ENCODE results near the gene HDAC5. TPM values are rescaled to one million over a fixed set of nuclear protein-coding genes. Genes with fewer than 3 reads are reported as not detected.
A peak's percentile ranks its signal among the peaks of the same experiment; 100 is the strongest.

HDAC5 gene
- total and polyA plus RNA-seq, 2 donors from 2014 or later: 25.3 to 35.6 TPM

GRCh38 chr17:44170499-44171201, 47.2 kb upstream of the HDAC5 start, which contains the start of gene ASB16:
TSS of gene ASB16 (plus strand) at chr17:44170704. CDS start at chr17:44170790, 86 bp downstream.
- no peaks in the 10 kb centered on the region for H3K36me3 ChIP-seq (ENCODE audit: control insufficient read depth in 2 of 3, insufficient read depth in 3 of 3, low read length in 3 of 3)
- H3K9me3 ChIP-seq (ENCODE audit: control insufficient read depth in 2 of 3, insufficient read depth in 1 of 3, low read length in 3 of 3): no peaks in the 10 kb centered on the region
- no peak for TF ChIP-seq CTCF (IDR thresholded peaks at IDR 0.05; ENCODE audit: borderline replicate concordance, extremely low read depth, insufficient read depth)
- peak within 1 kb of the TSS in 1 of 3 donors; percentile 39 for H3K4me3 ChIP-seq (ENCODE audit: low read length in 3 of 3)
- peak within 1 kb of the TSS in 1 of 3 donors; percentile 0 for H3K9ac ChIP-seq (ENCODE audit: low read length in 3 of 3)
- peaks cover 0 to 7% (median 0%) of the 10 kb centered on the region in 3 donors for H3K4me1 ChIP-seq (ENCODE audit: control insufficient read depth in 2 of 3, insufficient read depth in 2 of 3, low read depth in 1 of 3, low read length in 3 of 3)
- H3K27me3 ChIP-seq (ENCODE audit: control insufficient read depth, insufficient read depth, low read length): no peaks in the 10 kb centered on the region
- FAIRE-seq (no peak), DNase-seq (peak in 3 of 5 donors; percentile 41 to 71 (median 56))
- intact Hi-C loops (cut with DNase I): no loop called here
- H3K27ac ChIP-seq (ENCODE audit: low read depth in 2 of 2, low read length in 2 of 2): peak within 1 kb of the TSS; percentile 78 to 85

DNA sequence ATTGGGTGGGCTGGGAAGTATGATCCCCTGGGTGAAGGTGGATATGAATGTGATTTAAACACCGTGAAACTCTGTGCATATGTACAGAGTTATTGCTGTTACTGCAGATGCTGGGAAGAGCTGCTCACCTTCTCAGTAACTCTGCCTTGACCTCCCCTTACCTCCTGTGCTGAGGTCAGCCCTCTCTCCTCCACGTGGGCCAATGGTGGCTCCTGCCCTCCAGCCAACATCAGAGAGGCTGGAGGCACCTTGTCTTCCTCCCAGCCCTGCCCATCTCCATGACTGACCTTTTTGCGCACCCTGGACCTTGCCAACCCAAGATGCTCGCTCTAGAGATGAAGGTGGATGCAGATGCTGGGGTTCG, 46.7 kb upstream of the HDAC5 start:
- no peak for FAIRE-seq
- intact Hi-C loops (cut with DNase I): no loop called here

DNA sequence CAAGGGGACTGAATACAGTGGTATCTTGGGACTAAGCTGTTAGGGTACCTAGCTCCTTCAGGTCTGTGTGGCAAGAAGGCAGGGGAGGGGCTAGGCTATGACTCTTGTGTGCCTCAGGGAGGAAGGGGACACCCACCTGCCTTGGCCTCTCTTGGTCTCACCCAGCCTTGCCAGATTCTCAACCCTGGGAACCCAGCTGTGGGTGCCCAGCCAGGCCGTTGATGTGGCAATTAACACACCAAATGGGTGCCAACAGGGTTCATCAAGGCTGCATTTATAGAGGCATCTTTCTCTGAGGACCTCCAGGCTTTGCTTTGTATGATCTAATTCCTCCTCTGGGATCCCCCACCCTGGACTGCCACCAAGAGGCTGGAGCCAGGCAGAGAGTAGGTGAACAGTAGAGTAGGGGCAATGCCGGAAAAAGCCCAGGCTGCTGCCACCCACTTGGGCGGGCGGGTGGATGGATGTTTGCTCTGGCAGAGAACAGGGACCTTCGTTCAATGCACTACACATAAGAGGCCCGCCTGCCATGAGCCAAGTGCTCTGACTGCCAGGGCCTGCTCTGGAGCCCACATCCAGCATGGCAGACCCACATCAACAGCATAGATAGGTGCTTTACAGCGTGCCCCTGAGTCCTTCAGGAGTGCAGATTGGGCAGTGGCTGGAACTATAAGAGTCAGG, 43.9 kb upstream of the HDAC5 start:
- no peak for TF ChIP-seq CTCF (IDR thresholded peaks at IDR 0.05; ENCODE audit: borderline replicate concordance, extremely low read depth, insufficient read depth)
- no peak for FAIRE-seq
- intact Hi-C loops (cut with DNase I): no loop called here

More for the DNA sequence above, 46.7 kb upstream of the HDAC5 start:
- peak overlapping the region; percentile 55 to 85 for H3K27ac ChIP-seq (ENCODE audit: low read depth in 2 of 2, low read length in 2 of 2)
- no peaks in the 10 kb centered on the region for H3K36me3 ChIP-seq (ENCODE audit: control insufficient read depth in 2 of 3, insufficient read depth in 3 of 3, low read length in 3 of 3)
- no peak for TF ChIP-seq CTCF (IDR thresholded peaks at IDR 0.05; ENCODE audit: borderline replicate concordance, extremely low read depth, insufficient read depth)
- H3K4me3 ChIP-seq (ENCODE audit: low read length in 3 of 3): no peak overlapping the region
- no peaks in the 10 kb centered on the region for H3K27me3 ChIP-seq (ENCODE audit: control insufficient read depth, insufficient read depth, low read length)
- H3K9me3 ChIP-seq (ENCODE audit: control insufficient read depth in 2 of 3, insufficient read depth in 1 of 3, low read length in 3 of 3): no peaks in the 10 kb centered on the region
- H3K9ac ChIP-seq (ENCODE audit: low read length in 3 of 3): peak overlapping the region in 1 of 3 donors; percentile 0
- H3K4me1 ChIP-seq (ENCODE audit: control insufficient read depth in 2 of 3, insufficient read depth in 2 of 3, low read depth in 1 of 3, low read length in 3 of 3): peaks cover 0 to 7% (median 0%) of the 10 kb centered on the region in 3 donors
- DNase-seq: no peak

More for the DNA sequence above, 43.9 kb upstream of the HDAC5 start:
- H3K4me1 ChIP-seq (ENCODE audit: control insufficient read depth in 2 of 3, insufficient read depth in 2 of 3, low read depth in 1 of 3, low read length in 3 of 3): peaks cover 0 to 7% (median 0%) of the 10 kb centered on the region in 3 donors
- H3K4me3 ChIP-seq (ENCODE audit: low read length in 3 of 3): no peak overlapping the region
- DNase-seq: peak in 1 of 5 donors; percentile 31
- H3K27me3 ChIP-seq (ENCODE audit: control insufficient read depth, insufficient read depth, low read length): no peaks in the 10 kb centered on the region
- H3K9me3 ChIP-seq (ENCODE audit: control insufficient read depth in 2 of 3, insufficient read depth in 1 of 3, low read length in 3 of 3): no peaks in the 10 kb centered on the region
- no peak overlapping the region for H3K27ac ChIP-seq (ENCODE audit: low read depth in 2 of 2, low read length in 2 of 2)
- no peak overlapping the region for H3K9ac ChIP-seq (ENCODE audit: low read length in 3 of 3)
- H3K36me3 ChIP-seq (ENCODE audit: control insufficient read depth in 2 of 3, insufficient read depth in 3 of 3, low read length in 3 of 3): no peaks in the 10 kb centered on the region

All from kidney (tissue), 14 donors.